GM23248 (cell line): ENCODE measurements around the gene PSMC6. TPM values are rescaled to one million over a fixed set of nuclear protein-coding genes. Genes with fewer than 3 reads are reported as not detected.

Source experiments
- DNase-seq: peaks from one replicate; pipeline ENCODE4 v3.0.0-alpha.2; 2015
- H2AFZ ChIP-seq: fragments of 200-600 bp; sonication (generic); 2 replicates; pipeline ENCODE4 v1.6.1; 2016; ENCODE audit warnings: antibody characterized with exemption
- H3F3A ChIP-seq: fragments of 200-600 bp; sonication (generic); 2 replicates; pipeline ENCODE4 v1.6.1; 2016; ENCODE audit warnings: mild to moderate bottlenecking, antibody characterized with exemption, mixed run types; ENCODE audit not compliant: insufficient read depth
- H3K27ac ChIP-seq: fragments of 200-600 bp; sonication (generic); 2 replicates; pipeline ENCODE4 v1.5.1; 2016; ENCODE audit warnings: mild to moderate bottlenecking
- H3K27me3 ChIP-seq: fragments of 200-600 bp; sonication (generic); replicated peaks from 2 replicates; pipeline ENCODE4 v1.6.1; 2016; ENCODE audit warnings: mild to moderate bottlenecking; ENCODE audit not compliant: insufficient read depth
- H3K36me3 ChIP-seq: fragments of 200-600 bp; sonication (generic); 2 replicates; pipeline ENCODE4 v1.6.1; 2016; ENCODE audit warnings: low read depth, mild to moderate bottlenecking
- H3K4me1 ChIP-seq: fragments of 200-600 bp; sonication (generic); 2 replicates; pipeline ENCODE4 v1.6.1; 2016; ENCODE audit warnings: mild to moderate bottlenecking; ENCODE audit not compliant: insufficient read depth
- H3K4me2 ChIP-seq: fragments of 200-600 bp; sonication (generic); one replicate; pipeline ENCODE4 v1.6.1; 2016; ENCODE audit warnings: mild to moderate bottlenecking; ENCODE audit not compliant: unreplicated experiment
- H3K4me3 ChIP-seq: fragments of 200-600 bp; sonication (generic); 2 replicates; pipeline ENCODE4 v1.5.1; 2016; ENCODE audit warnings: mild to moderate bottlenecking
- H3K79me2 ChIP-seq: fragments of 200-600 bp; sonication (generic); 2 replicates; pipeline ENCODE4 v1.6.1; 2016; ENCODE audit warnings: mild to moderate bottlenecking; ENCODE audit not compliant: insufficient read depth
- H3K9ac ChIP-seq: fragments of 200-600 bp; sonication (generic); 2 replicates; pipeline ENCODE4 v1.6.1; 2016; ENCODE audit warnings: mild to moderate bottlenecking
- H3K9me2 ChIP-seq: fragments of 200-600 bp; sonication (generic); 2 replicates; pipeline ENCODE4 v1.6.1; 2016; ENCODE audit warnings: mixed run types, mild to moderate bottlenecking, moderate library complexity; ENCODE audit not compliant: insufficient read depth
- H3K9me3 ChIP-seq: fragments of 200-600 bp; sonication (generic); one replicate; pipeline ENCODE4 v1.6.1; 2017; ENCODE audit warnings: low read depth
- H4K20me1 ChIP-seq: fragments of 200-600 bp; sonication (generic); 2 replicates; pipeline ENCODE4 v1.6.0; 2016; ENCODE audit not compliant: insufficient read depth
- EZH2 ChIP-seq: fragments of 200-600 bp; sonication (generic); IDR thresholded peaks from 2 replicates; pipeline ENCODE4 v1.6.1; 2018; ENCODE audit warnings: antibody characterized with exemption, mild to moderate bottlenecking; ENCODE audit not compliant: insufficient read depth, poor library complexity, severe bottlenecking
- EZH2phosphoT487 ChIP-seq: fragments of 200-600 bp; sonication (generic); IDR thresholded peaks from 2 replicates; pipeline ENCODE4 v1.6.1; 2018; ENCODE audit warnings: antibody characterized with exemption, moderate library complexity, mild to moderate bottlenecking, low read depth; ENCODE audit not compliant: insufficient read depth
- WGBS, 2 experiments: methylation state at CpG; one replicate each; pipeline ENCODE4 v1.1.6; 2015 to 2017; ENCODE audit warnings: low lambda C conversion rate in 2 of 2, low coverage in 1 of 2; ENCODE audit errors: missing lambda C conversion rate in 2 of 2; 5-methylcytosine and 5-hydroxymethylcytosine counted together
- in situ Hi-C: fragments of 300-500 bp; cut with MboI; formaldehyde crosslinking; loops from 2 replicates; pipeline ENCODE4 v1.15.0; 2020
- polyA plus RNA-seq: library from polyadenylated mRNA; unstranded; fragments of >200 nt; fragmentation: Nextera tagmentation; extraction: Ambion mirVana; gene quantifications from 2 replicates; pipeline ENCODE4 v1.2.1, GENCODE V29; 2016
- total RNA-seq: library from RNA; depleted of rRNA; stranded (reverse); fragments of >200 nt; shearing (Covaris generic); gene quantifications from 2 replicates; pipeline ENCODE4 v1.2.3, GENCODE V29; 2014

PSMC6 gene
- total and polyA plus RNA-seq, 2 experiments from 2014 or later = 98.8 to 108 TPM

GRCh38 chr14:52729925-52730708 lies 23.1 kb downstream of the PSMC6 start, which contains the start of gene STYX:
TSS of gene STYX (plus strand) at chr14:52730166. CDS start at chr14:52730475, 309 bp downstream.
- Histone ChIP-seq H3K27me3 (no peaks in the 10 kb centered on the region), H3K4me2 (peak within 1 kb of the TSS; percentile 98), H3K9me2 (no peaks in the 10 kb centered on the region), H3K79me2 (peaks cover 57% of the 10 kb centered on the region), H3K9ac (peak within 1 kb of the TSS; percentile 96), H2AFZ (peak within 1 kb of the TSS; percentile 90), H3K27ac (peak within 1 kb of the TSS; percentile 76), H4K20me1 (no peaks in the 10 kb centered on the region), H3F3A (peaks cover 29% of the 10 kb centered on the region), H3K36me3 (peaks cover 31% of the 10 kb centered on the region), H3K4me1 (no peaks in the 10 kb centered on the region), H3K9me3 (no peaks in the 10 kb centered on the region), H3K4me3 (peak within 1 kb of the TSS; percentile 88)
- peak; percentile 99 for DNase-seq
- in situ Hi-C loops = no loop called here
- 0 to 1% methylated on average over 29 to 65 of the region's 72 CpGs for WGBS, 2 experiments
- no peak for TF ChIP-seq EZH2phosphoT487
- TF ChIP-seq EZH2 = no peak

- peak overlapping the region; percentile 88 for H3K4me3 ChIP-seq
- no peaks in the 10 kb centered on the region for H3K9me2 ChIP-seq
- no peak for TF ChIP-seq EZH2phosphoT487
- no peak for TF ChIP-seq EZH2
- H3K4me2 ChIP-seq = peak overlapping the region; percentile 98
- H2AFZ ChIP-seq = peak overlapping the region; percentile 90
- peaks cover 29% of the 10 kb centered on the region for H3K36me3 ChIP-seq
- DNase-seq = peak; percentile 64
- no peaks in the 10 kb centered on the region for H3K27me3 ChIP-seq
- H3K9ac ChIP-seq = peak overlapping the region; percentile 96
- in situ Hi-C loops = no loop called here
- peaks cover 29% of the 10 kb centered on the region for H3F3A ChIP-seq
- H3K4me1 ChIP-seq = no peaks in the 10 kb centered on the region
- H3K9me3 ChIP-seq = no peaks in the 10 kb centered on the region
- 1 to 5% methylated on average over 11 of the region's 11 CpGs for WGBS, 2 experiments
- peak overlapping the region; percentile 76 for H3K27ac ChIP-seq
- H4K20me1 ChIP-seq = no peaks in the 10 kb centered on the region
- peaks cover 63% of the 10 kb centered on the region for H3K79me2 ChIP-seq
These were observed 23.7 kb downstream of the PSMC6 start for GRCh38 chr14:52730709-52731111.

- peaks cover under 1% of the 10 kb centered on the region; the same call in 1 of the 2 replicates for H3K36me3 ChIP-seq
- no peak overlapping the region for H2AFZ ChIP-seq
- in situ Hi-C loops = no loop called here
- H3K4me1 ChIP-seq = peaks cover 7% of the 10 kb centered on the region; the same call in 1 of the 2 replicates
- 97 to 98% methylated on average over 9 of the region's 9 CpGs for WGBS, 2 experiments
- H3K4me3 ChIP-seq = no peak overlapping the region
- no peaks in the 10 kb centered on the region for H4K20me1 ChIP-seq
- TF ChIP-seq EZH2 (no peak), EZH2phosphoT487 (no peak)
- H3K9ac ChIP-seq = no peak overlapping the region
- no peak for DNase-seq
- H3K27me3 ChIP-seq = no peaks in the 10 kb centered on the region
- no peaks in the 10 kb centered on the region for H3K9me3 ChIP-seq
- H3F3A ChIP-seq = peaks cover 6% of the 10 kb centered on the region; the same call in 1 of the 2 replicates
- no peak overlapping the region for H3K27ac ChIP-seq
- no peaks in the 10 kb centered on the region for H3K9me2 ChIP-seq
- peaks cover 88% of the 10 kb centered on the region for H3K79me2 ChIP-seq
- H3K4me2 ChIP-seq = no peak overlapping the region
These were observed 26.8 kb downstream of the PSMC6 start for GRCh38 chr14:52733824-52734223.

GRCh38 chr14:52735921-52736489 lies 29.0 kb downstream of the PSMC6 start:
- H3K36me3 ChIP-seq = no peaks in the 10 kb centered on the region; the same call in 1 of the 2 replicates
- H3K4me3 ChIP-seq = no peak overlapping the region
- no peaks in the 10 kb centered on the region for H3K9me3 ChIP-seq
- TF ChIP-seq EZH2 (no peak), EZH2phosphoT487 (no peak)
- no peaks in the 10 kb centered on the region for H4K20me1 ChIP-seq
- H3K79me2 ChIP-seq = peaks cover 100% of the 10 kb centered on the region
- H3K9ac ChIP-seq = no peak overlapping the region
- no peak for DNase-seq
- no peak overlapping the region for H3K27ac ChIP-seq
- peak overlapping the region; percentile 46 for H3K4me2 ChIP-seq
- no peaks in the 10 kb centered on the region for H3F3A ChIP-seq
- H3K27me3 ChIP-seq = no peaks in the 10 kb centered on the region
- H3K9me2 ChIP-seq = no peaks in the 10 kb centered on the region
- 96 to 100% methylated on average over 1 of the region's 1 CpG for WGBS, 2 experiments
- in situ Hi-C loops = no loop called here
- peaks cover 7% of the 10 kb centered on the region; the same call in 1 of the 2 replicates for H3K4me1 ChIP-seq
- no peak overlapping the region for H2AFZ ChIP-seq
